OCI-M2 (cell line): Measurements from ENCODE around the gene PTK6.
"Not testable (repeated sequence)": the region's sequence is repeated elsewhere in the genome, so short reads cannot be mapped to it uniquely, and the experiment has no call there.

Experiments
- DNase-seq: peaks from one replicate; lab custom pipeline; 2025; ENCODE audit not compliant: unreplicated experiment; lab: John Stamatoyannopoulos, UW

Gene PTK6

GRCh38 chr20:63536997-63537524, at the start of gene PTK6:
Gene PTK6, minus strand, starts transcription at chr20:63537376. Its CDS starts 62 bp downstream, at chr20:63537314.
- no peak for DNase-seq

GRCh38 chr20:63586797-63587196, 49.6 kb upstream of the PTK6 start:
- no peak for DNase-seq

DNA sequence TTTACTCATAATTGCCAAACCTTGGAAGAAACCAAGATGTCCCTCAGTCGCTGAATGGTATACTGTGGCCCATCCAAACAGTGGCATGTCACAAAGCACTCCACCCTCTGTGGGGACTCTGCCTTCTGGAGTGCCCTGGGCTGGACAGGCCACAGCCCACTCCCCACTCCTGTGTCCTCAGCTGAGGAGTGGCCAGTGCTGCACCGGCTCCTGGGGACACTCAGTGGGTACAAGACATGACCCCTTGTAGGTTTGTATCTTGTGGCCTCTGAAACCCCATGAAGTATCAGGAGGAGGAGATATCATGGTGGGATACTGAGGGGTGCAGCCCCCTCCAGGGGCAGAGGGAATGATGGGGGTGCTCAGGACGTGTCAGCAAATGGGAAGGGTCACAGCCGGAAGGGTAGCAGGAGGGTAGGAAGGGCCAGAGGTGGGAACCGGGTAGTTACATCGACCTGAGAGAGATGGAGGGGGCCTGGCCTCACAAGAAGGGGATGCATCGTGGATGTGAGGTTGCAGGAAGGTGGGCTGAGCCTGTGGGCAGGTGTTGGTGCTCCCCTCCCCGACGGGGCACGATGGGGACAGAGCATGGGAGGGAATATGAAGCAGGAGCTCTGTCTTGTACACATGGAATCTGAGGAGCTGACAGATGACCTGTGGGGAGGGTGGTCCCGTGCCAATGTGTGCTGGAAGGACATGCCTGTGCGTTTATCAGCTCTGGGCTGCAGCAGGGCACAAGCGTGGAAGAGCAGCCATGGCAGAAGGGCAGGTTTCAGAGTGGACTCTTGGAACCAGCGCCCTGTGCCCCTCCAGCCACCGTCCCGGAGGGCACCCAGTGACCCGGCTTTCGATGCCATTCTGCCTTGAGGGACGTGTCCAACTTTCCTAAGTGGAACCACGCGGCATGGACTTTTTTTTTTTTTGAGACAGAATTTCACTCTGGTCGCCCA, 48.7 kb upstream of the PTK6 start:
- DNase-seq: no peak

- no peak for DNase-seq
Observed at GRCh38 chr20:63582382-63583063, 45.3 kb upstream of the PTK6 start.

DNA sequence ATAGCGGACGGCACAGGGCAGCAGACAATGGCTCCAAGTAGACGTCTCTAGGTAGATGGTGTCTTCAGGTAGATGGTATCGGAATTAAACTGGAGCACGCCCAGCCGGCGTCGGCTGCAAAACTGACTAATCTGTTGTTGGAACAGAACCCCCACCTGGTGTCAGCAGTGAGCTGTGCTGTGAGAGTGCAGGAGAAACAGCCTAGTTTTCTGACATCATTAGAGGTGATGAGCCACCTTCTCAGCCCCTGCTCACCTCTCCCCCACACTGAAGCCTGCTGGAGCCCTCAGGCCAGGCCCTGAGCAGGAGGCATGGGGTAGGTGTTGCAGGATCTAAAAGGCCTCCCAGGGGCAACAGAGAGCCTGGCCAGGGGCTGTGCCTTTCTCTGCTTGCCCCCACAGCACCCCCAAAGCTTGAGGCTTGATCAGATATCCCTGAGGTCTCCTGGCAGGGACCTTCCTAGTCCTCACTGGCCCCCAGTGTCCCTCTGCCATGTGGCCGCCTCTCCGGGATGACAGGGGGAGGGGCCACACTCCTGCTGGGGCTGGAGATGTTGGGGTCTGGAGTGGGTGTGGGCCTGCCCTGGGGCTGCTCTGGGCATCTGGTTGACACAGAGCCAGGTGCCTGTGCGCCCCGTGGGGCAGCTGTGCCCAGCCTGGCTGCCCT, 43.8 kb upstream of the PTK6 start:
- DNase-seq: no peak

- no peak for DNase-seq
Observed at GRCh38 chr20:63579017-63579694, 42.0 kb upstream of the PTK6 start.

GRCh38 chr20:63578224-63579016, 41.2 kb upstream of the PTK6 start:
- DNase-seq: no peak

- no peak for DNase-seq
Observed at GRCh38 chr20:63577317-63577894, 40.2 kb upstream of the PTK6 start.

GRCh38 chr20:63576311-63576710, 39.1 kb upstream of the PTK6 start:
- DNase-seq: no peak

DNA sequence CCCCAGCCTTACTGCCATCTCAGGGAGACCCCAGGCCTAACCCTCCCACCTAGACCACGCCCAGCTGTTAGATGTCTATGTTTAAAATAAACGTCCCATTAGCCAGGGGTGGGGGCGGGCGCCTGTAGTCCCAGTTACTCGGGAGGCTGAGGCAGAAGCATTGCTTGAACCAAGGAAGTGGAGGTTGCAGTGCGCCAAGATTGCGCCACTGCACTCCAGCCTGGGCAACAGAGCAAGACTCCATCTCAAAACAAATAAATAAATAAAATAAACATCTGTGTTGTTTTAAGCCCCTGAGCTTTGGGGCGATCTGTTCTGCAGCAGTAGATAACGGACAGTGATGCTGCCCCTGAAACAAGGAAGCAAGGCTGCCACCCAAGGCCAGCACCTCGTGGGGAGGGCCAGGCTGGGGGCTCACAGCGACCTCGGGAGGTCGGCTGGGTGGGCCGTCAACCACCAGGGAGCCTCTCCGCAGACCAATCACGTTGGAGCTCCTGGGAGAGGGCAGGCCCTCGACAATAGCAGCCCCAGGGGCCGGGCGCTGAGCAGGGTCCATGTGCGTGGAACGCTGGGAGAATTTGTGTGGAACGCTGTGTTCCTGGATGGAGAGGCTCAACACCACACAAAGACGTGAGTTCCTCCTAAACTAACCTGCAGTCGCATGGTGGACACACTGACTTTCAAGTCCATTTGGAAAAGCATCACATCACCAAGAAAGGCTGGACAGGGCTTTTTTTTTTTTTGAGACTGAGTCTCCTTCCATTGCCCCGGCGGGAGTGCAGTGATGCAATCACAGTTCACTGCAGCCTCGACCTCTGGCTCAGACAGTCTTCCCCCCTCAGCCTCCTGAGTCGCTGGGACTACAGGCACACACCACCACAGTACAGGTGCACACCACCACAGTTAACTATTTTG, 37.9 kb upstream of the PTK6 start:
- DNase-seq: no peak

GRCh38 chr20:63574156-63574828, 37.1 kb upstream of the PTK6 start, which contains the start of gene HELZ2:
Gene HELZ2, minus strand, starts transcription at chr20:63574239. Its CDS starts 1,854 bp downstream, at chr20:63572385.
- no peak for DNase-seq

DNA sequence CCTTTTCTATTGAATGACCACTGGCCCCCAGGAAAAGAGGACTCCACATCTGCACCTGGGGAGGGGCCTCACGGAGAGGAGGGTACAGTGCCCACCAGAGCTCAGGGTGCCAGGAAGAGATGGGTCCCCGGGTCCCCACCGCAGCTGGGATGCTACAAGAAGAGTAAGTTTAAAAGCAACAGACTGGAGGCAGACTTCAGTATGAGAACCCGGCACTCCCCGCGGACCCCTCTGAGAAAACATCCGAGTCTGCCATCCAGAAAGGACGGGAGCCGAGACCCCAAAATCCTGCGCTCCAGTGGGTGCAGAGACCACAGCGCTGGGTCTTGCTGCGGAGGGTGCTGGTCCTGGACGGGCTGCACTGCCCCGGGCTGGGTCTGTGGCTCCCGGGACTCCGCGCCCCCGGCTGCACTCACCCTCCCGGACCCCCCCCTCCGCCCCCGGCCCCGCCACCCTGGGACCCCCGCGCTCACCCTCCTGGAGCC, 36.5 kb upstream of the PTK6 start:
- no peak for DNase-seq

DNA sequence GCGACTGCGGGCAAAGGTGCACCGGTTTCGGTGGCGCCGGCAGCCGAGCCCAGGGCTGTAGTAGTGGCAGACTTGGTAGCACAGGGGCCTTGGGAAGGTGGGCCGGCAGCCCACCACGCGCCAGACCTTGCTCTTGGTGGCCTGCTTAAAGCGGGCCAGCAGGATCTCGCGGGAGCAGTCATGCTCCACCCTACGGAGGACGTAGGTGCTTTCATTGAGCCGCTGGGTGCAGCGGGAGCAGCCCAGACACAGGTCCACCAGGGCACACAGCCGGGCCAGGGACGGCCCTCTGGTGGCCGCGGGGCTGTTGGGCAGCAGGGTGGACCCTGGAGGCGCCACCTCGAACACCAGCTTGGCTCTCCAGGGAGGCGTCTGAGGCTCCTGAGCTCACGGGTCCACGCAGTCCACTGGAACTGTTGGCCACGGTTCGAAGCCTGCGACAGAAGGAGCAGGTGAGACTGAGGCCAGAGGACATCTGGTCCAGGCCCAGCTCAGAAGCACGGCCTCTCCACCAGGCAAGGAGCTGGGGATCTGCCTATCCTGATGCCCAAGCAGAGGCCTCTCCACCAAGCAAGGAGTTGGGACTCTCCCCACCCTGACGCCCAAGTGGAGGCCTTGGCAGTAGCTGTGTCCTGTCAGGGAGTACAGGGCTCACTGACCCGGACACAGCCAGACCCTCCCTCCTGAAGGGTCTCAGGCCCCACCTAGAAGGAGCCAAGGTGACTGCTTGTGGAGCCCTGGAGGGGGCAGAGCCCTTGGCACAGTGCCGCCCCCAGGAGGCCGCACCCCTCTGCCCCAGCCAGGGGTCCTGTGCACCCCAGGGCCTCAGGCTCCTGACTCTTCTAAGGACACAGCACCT, 35.8 kb upstream of the PTK6 start:
- DNase-seq: no peak

GRCh38 chr20:63572071-63572787, 35.1 kb upstream of the PTK6 start:
- no peak for DNase-seq

- DNase-seq: not testable (repeated sequence)
Observed at GRCh38 chr20:63571087-63571478, 33.9 kb upstream of the PTK6 start.
